ENCODE results near the gene RFESD. TPM values are rescaled to one million over a fixed set of nuclear protein-coding genes. Genes with fewer than 3 reads are reported as not detected.

Gene RFESD
- 1 to 10 TPM; 1.6 to 4.3 (median 3.4) TPM for total RNA-seq

DNA sequence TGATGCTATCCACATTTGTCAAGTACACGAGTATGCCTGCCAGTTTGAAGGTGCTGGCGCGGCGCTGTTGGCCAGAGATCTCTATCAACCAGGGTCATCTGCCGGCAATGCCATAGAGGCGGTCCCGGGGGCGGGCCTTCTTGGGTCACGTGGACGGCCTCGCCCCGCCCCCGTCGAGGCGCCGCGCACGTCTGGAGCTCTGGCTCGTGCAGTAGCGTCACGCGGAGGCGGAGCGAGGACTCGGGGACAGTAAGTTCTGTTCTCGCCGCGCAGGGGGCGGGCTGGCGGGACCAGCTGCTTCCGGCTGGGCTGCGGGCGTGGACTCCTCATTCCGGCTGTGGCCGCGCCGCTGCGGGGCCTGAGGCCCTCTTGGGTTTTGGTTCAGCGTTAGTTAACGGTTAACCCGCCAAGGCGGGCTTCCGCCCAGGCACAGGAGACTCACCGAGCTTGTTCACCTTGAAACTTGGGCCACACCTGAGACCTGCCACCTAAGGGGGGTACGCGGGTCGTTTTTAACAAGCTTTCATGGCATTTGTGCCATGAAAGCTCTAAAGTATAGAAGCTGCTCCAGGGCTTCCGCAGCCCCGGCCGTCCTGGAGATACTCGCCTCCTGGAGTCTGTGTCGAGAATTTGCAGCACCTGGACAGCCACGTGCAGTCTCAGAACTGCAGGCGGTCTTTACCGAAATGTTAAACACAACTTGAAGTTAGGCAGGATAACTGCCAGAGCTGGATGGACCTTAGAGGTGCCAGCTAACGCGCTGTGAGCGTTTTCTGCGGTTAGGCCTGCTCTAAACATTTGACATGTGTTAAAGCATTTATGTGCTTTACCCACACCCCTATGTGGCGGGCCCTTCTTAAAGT, at the start of gene RFESD:
Gene RFESD (plus strand): TSS at position 209 of the 863 bp plus-strand sequence. CDS start 5,495 bp downstream, outside the sequence.
- Histone ChIP-seq H3K27me3 (no peaks in the 10 kb centered on the region), H3K9me3 (no peaks in the 10 kb centered on the region), H3K36me3 (no peaks in the 10 kb centered on the region), H3K4me1 (no peaks in the 10 kb centered on the region), H3K4me3 (peak within 1 kb of the TSS; percentile 44 to 70 (median 65)), H3K27ac (peak within 1 kb of the TSS; percentile 91 to 94)
- peak; percentile 87 to 95 (median 93) for TF ChIP-seq POLR2AphosphoS5 (IDR thresholded peaks at IDR 0.05)
- TF ChIP-seq, protein P1, sequence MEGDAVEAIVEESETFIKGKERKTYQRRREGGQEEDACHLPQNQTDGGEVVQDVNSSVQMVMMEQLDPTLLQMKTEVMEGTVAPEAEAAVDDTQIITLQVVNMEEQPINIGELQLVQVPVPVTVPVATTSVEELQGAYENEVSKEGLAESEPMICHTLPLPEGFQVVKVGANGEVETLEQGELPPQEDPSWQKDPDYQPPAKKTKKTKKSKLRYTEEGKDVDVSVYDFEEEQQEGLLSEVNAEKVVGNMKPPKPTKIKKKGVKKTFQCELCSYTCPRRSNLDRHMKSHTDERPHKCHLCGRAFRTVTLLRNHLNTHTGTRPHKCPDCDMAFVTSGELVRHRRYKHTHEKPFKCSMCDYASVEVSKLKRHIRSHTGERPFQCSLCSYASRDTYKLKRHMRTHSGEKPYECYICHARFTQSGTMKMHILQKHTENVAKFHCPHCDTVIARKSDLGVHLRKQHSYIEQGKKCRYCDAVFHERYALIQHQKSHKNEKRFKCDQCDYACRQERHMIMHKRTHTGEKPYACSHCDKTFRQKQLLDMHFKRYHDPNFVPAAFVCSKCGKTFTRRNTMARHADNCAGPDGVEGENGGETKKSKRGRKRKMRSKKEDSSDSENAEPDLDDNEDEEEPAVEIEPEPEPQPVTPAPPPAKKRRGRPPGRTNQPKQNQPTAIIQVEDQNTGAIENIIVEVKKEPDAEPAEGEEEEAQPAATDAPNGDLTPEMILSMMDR (IDR thresholded peaks at IDR 0.05): peak; percentile 28 to 45 (median 32)
- peak; percentile 92 for TF ChIP-seq POLR2A (IDR thresholded peaks at IDR 0.05)
- peak; percentile 97 for DNase-seq (ENCODE audit: low spot score in 2 of 2)
- intact Hi-C loops (cut with DNase I; ENCODE audit: low total_unique reads): no loop called here

- no peak for TF ChIP-seq POLR2A (IDR thresholded peaks at IDR 0.05)
- no peak for TF ChIP-seq POLR2AphosphoS5 (IDR thresholded peaks at IDR 0.05)
- TF ChIP-seq, protein P1 (IDR thresholded peaks at IDR 0.05): no peak
- no peaks in the 10 kb centered on the region for H3K27me3 ChIP-seq
- no peaks in the 10 kb centered on the region for H3K4me1 ChIP-seq
- DNase-seq (ENCODE audit: low spot score in 2 of 2): no peak
- H3K36me3 ChIP-seq: peaks cover 7% of the 10 kb centered on the region
- H3K9me3 ChIP-seq: no peaks in the 10 kb centered on the region
- no peak overlapping the region for H3K4me3 ChIP-seq
- intact Hi-C loops (cut with DNase I; ENCODE audit: low total_unique reads): no loop called here
- no peak overlapping the region for H3K27ac ChIP-seq
These were observed 47.3 kb upstream of the RFESD start for GRCh38 chr5:95599252-95599651.

DNA sequence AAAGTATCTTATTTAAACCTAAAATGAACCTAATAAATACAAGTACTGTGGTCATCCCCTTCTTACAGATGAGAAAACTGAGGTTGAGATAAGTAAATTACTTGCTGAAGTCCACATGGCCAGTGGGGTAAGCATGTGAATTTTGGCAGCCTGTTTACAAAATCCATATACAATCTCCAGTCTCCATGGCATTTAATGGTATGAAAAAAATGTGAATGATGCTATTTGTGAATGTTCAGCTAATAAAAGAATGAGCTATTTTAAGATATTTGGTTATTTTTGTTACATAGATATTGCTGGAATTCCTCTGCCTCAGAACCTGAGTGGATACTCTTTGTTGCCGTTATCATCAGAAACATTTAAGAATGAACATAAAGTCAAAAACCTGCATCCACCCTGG, 46.0 kb upstream of the RFESD start:
- H3K9me3 ChIP-seq: no peaks in the 10 kb centered on the region
- H3K27me3 ChIP-seq: no peaks in the 10 kb centered on the region
- TF ChIP-seq, protein P1 (IDR thresholded peaks at IDR 0.05): no peak
- TF ChIP-seq POLR2AphosphoS5 (IDR thresholded peaks at IDR 0.05) (no peak), POLR2A (IDR thresholded peaks at IDR 0.05) (no peak)
- H3K4me3 ChIP-seq: no peak overlapping the region
- intact Hi-C loops (cut with DNase I; ENCODE audit: low total_unique reads): no loop called here
- peaks cover 7% of the 10 kb centered on the region for H3K36me3 ChIP-seq
- H3K27ac ChIP-seq: no peak overlapping the region
- H3K4me1 ChIP-seq: no peaks in the 10 kb centered on the region
- no peak for DNase-seq (ENCODE audit: low spot score in 2 of 2)

DNA sequence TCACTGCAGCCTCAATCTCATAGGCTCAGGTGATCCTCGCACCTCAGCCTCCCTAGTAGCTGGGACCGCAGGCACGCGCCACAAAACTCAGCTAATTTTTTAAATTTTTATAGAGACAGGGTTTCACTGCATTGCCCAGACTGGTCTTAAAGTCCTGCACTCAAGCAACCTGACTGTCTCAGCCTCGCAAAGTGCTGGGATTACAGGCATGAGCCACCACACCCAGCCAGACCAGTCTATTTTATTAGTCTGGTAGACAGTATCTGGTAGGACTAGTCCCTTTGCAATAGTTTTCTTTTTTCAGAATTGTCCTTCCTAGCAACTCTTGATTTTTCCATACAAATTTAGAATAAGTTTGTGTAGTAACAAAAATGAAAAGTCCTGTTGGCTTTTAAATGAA, 40.8 kb upstream of the RFESD start:
- Histone ChIP-seq H3K4me1 (no peaks in the 10 kb centered on the region), H3K9me3 (no peaks in the 10 kb centered on the region), H3K27me3 (no peaks in the 10 kb centered on the region), H3K27ac (no peak overlapping the region), H3K4me3 (no peak overlapping the region), H3K36me3 (peaks cover 7% of the 10 kb centered on the region)
- intact Hi-C loops (cut with DNase I; ENCODE audit: low total_unique reads): no loop called here
- no peak for DNase-seq (ENCODE audit: low spot score in 2 of 2)
- no peak for TF ChIP-seq POLR2A (IDR thresholded peaks at IDR 0.05)
- no peak for TF ChIP-seq POLR2AphosphoS5 (IDR thresholded peaks at IDR 0.05)
- TF ChIP-seq, protein P1 (IDR thresholded peaks at IDR 0.05): no peak

DNA sequence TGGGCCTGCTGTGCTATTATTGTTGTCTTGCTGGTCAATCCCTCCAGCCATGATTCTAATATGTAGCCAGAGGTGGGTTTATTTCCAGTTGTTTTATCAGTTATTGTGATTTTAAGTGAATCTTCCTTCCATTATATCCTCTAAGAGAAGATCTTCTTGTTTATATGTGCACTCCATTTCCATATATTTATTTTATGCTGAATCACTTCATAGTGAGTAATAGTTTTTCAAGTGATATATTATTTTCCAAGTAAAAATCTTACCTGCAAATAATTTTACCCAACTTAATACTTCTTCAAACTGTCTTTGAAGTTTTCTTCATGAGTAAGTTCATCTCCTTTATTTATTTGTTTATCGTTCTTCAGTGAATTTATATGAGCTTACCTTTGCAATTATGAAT, 40.2 kb upstream of the RFESD start:
- no peak overlapping the region for H3K27ac ChIP-seq
- no peak overlapping the region for H3K4me3 ChIP-seq
- intact Hi-C loops (cut with DNase I; ENCODE audit: low total_unique reads): no loop called here
- no peaks in the 10 kb centered on the region for H3K4me1 ChIP-seq
- TF ChIP-seq, protein P1 (IDR thresholded peaks at IDR 0.05): no peak
- TF ChIP-seq POLR2A (IDR thresholded peaks at IDR 0.05): no peak
- TF ChIP-seq POLR2AphosphoS5 (IDR thresholded peaks at IDR 0.05): no peak
- H3K36me3 ChIP-seq: peaks cover 7% of the 10 kb centered on the region
- no peak for DNase-seq (ENCODE audit: low spot score in 2 of 2)
- no peaks in the 10 kb centered on the region for H3K27me3 ChIP-seq
- H3K9me3 ChIP-seq: no peaks in the 10 kb centered on the region

Measured in breast epithelium (tissue), 4 donors.